SK-N-SH (cell line): Measurements from ENCODE around the gene CCHCR1. TPM values are rescaled to one million over a fixed set of nuclear protein-coding genes. Genes with fewer than 3 reads are reported as not detected.

Experiments used
- CTCF ChIA-PET: fragments of 300-600, 350-600 bp; formaldehyde crosslinking; extraction: SDS; loops from one replicate; lab custom pipeline; 2021; lab: Yijun Ruan, JAX
- POLR2A ChIA-PET: fragments of 350-600 bp; sonication (Branson Sonifier 250); formaldehyde crosslinking; extraction: SDS; loops from one replicate; lab custom pipeline; 2020; ENCODE audit warnings: antibody characterized with exemption, inconsistent platforms; lab: Yijun Ruan, JAX
- DNase-seq: peaks from one replicate; pipeline ENCODE4 v3.0.0; 2012
- H2AFZ ChIP-seq: fragments of 200-600 bp; sonication (generic); 2 replicates; pipeline ENCODE4 v1.8.1; 2016; ENCODE audit warnings: antibody characterized with exemption, mild to moderate bottlenecking, low read depth
- H3F3A ChIP-seq: fragments of 200-600 bp; sonication (generic); replicated peaks from 2 replicates; pipeline ENCODE3; 2016; ENCODE audit warnings: antibody characterized with exemption, mild to moderate bottlenecking; ENCODE audit not compliant: insufficient read depth
- H3K27ac ChIP-seq, 2 experiments: fragments of 200-500 bp in 1 of 2; fragments of 200-600 bp in 1 of 2; sonication (Bioruptor generic) in 1 of 2; sonication (generic), shearing (Covaris generic) in 1 of 2; 2 replicates each; pipeline versions ENCODE4 v1.5.1 to v1.6.1; 2014 to 2016; ENCODE audit warnings: low read depth in 2 of 2, inconsistent platforms in 1 of 2, low read length in 1 of 2, mild to moderate bottlenecking in 1 of 2, mixed read lengths in 1 of 2
- H3K27me3 ChIP-seq: fragments of 200-600 bp; sonication (generic), shearing (Covaris generic); 2 replicates; pipeline ENCODE4 v1.6.1; 2016; ENCODE audit warnings: mixed run types; ENCODE audit not compliant: insufficient read depth
- H3K36me3 ChIP-seq, 2 experiments: fragments of 200-500 bp in 1 of 2; fragments of 200-600 bp in 1 of 2; sonication (Bioruptor generic) in 1 of 2; sonication (generic) in 1 of 2; replicated peaks in 1 of 2; 2 replicates each; pipeline versions ENCODE3 to v1.5.1; 2014 to 2016; ENCODE audit warnings: low read length in 1 of 2, mild to moderate bottlenecking in 1 of 2; ENCODE audit not compliant: insufficient read depth in 2 of 2, control insufficient read depth in 1 of 2
- H3K4me1 ChIP-seq, 2 experiments: fragments of 200-500 bp in 1 of 2; fragments of 200-600 bp in 1 of 2; sonication (Bioruptor generic) in 1 of 2; sonication (generic), shearing (Covaris generic) in 1 of 2; 2 replicates each; pipeline versions ENCODE4 v1.5.1 to v1.6.1; 2014 to 2016; ENCODE audit warnings: low read depth in 1 of 2, low read length in 1 of 2, mixed run types in 1 of 2; ENCODE audit not compliant: insufficient read depth in 2 of 2, control insufficient read depth in 1 of 2
- H3K4me2 ChIP-seq: fragments of 200-600 bp; sonication (generic), shearing (Covaris generic); 2 replicates; pipeline ENCODE4 v1.6.1; 2017; ENCODE audit warnings: mixed run types
- H3K4me3 ChIP-seq, 2 experiments: fragments of 200-500 bp in 1 of 2; fragments of 200-600 bp in 1 of 2; sonication (Bioruptor generic) in 1 of 2; sonication (generic), shearing (Covaris generic) in 1 of 2; 2 replicates each; pipeline versions ENCODE4 v1.5.1 to v1.8.1; 2014 to 2016; ENCODE audit warnings: low read depth in 2 of 2, inconsistent platforms in 1 of 2, low read length in 1 of 2, mild to moderate bottlenecking in 1 of 2, mixed read lengths in 1 of 2, moderate library complexity in 1 of 2
- H3K79me2 ChIP-seq: fragments of 200-600 bp; sonication (generic); 2 replicates; pipeline ENCODE4 v1.8.1; 2017; ENCODE audit warnings: mild to moderate bottlenecking; ENCODE audit not compliant: insufficient read depth
- H3K9ac ChIP-seq: fragments of 200-600 bp; sonication (generic); 2 replicates; pipeline ENCODE4 v1.6.1; 2017; ENCODE audit warnings: mixed run types
- H3K9me2 ChIP-seq: fragments of 200-600 bp; sonication (generic); 2 replicates; pipeline ENCODE4 v1.6.1; 2017; ENCODE audit warnings: mixed run types
- H3K9me3 ChIP-seq: fragments of 200-600 bp; sonication (generic); 2 replicates; pipeline ENCODE4 v1.6.1; 2017; ENCODE audit warnings: mixed run types, mild to moderate bottlenecking, moderate library complexity
- H4K20me1 ChIP-seq: fragments of 200-600 bp; sonication (generic); 2 replicates; pipeline ENCODE4 v1.6.1; 2017; ENCODE audit warnings: mild to moderate bottlenecking, mixed run types; ENCODE audit not compliant: insufficient read depth
- CHD2 ChIP-seq: fragments of 150-350 bp; IDR thresholded peaks from 2 replicates; pipeline ENCODE4 v1.6.1; 2018; ENCODE audit warnings: low read length; ENCODE audit not compliant: partially characterized antibody
- CTCF ChIP-seq: fragments of 200-600 bp; sonication (generic); IDR thresholded peaks from 2 replicates; pipeline ENCODE4 v1.6.1; 2017; ENCODE audit warnings: antibody characterized with exemption, mild to moderate bottlenecking, moderate library complexity
- ELF1 ChIP-seq: IDR thresholded peaks from 2 replicates; pipeline ENCODE4 v1.4.0; 2012
- EP300 ChIP-seq, 2 experiments: IDR thresholded peaks; 2 replicates each; pipeline versions ENCODE4 v1.4.0 to v1.6.1; 2012; ENCODE audit warnings: borderline replicate concordance in 1 of 2, low read depth in 1 of 2, low read length in 1 of 2
- EZH2phosphoT487 ChIP-seq: fragments of 200-600 bp; sonication (generic); IDR thresholded peaks from 2 replicates; pipeline ENCODE4 v1.6.1; 2017; ENCODE audit warnings: low read depth, mixed run types, mild to moderate bottlenecking, antibody characterized with exemption, moderate library complexity, borderline replicate concordance
- FOSL2 ChIP-seq: IDR thresholded peaks from 2 replicates; pipeline ENCODE4 v1.4.0; 2012; ENCODE audit warnings: low read depth, mild to moderate bottlenecking, moderate library complexity, borderline replicate concordance
- JUND ChIP-seq: IDR thresholded peaks from 2 replicates; pipeline ENCODE4 v1.4.0; 2012
- MEF2A ChIP-seq: IDR thresholded peaks from 2 replicates; pipeline ENCODE4 v1.4.0; 2012; ENCODE audit warnings: low read depth, borderline replicate concordance
- MXI1 ChIP-seq: IDR thresholded peaks from 2 replicates; pipeline ENCODE4 v1.6.1; 2012; ENCODE audit warnings: mild to moderate bottlenecking, low read depth, low read length, improper control_type of control experiment
- RAD21 ChIP-seq: IDR thresholded peaks from 2 replicates; pipeline ENCODE4 v1.6.1; 2012; ENCODE audit warnings: mild to moderate bottlenecking, low read length
- RCOR1 ChIP-seq: fragments of 150-350 bp; IDR thresholded peaks from 2 replicates; pipeline ENCODE4 v1.6.1; 2017; ENCODE audit warnings: antibody characterized with exemption, low read length
- REST ChIP-seq: IDR thresholded peaks from 2 replicates; pipeline ENCODE4 v1.6.1; 2012; ENCODE audit warnings: mild to moderate bottlenecking, low read depth, low read length, moderate library complexity
- SMC3 ChIP-seq: IDR thresholded peaks from 2 replicates; pipeline ENCODE4 v1.6.1; 2012; ENCODE audit warnings: low read depth, low read length, improper control_type of control experiment
- TCF12 ChIP-seq: IDR thresholded peaks from 2 replicates; pipeline ENCODE4 v1.4.0; 2012
- TEAD4 ChIP-seq: IDR thresholded peaks from 2 replicates; pipeline ENCODE4 v1.4.0; 2012; ENCODE audit warnings: mild to moderate bottlenecking, borderline replicate concordance; ENCODE audit not compliant: insufficient read depth
- USF1 ChIP-seq: IDR thresholded peaks from 2 replicates; pipeline ENCODE4 v1.4.0; 2012; ENCODE audit warnings: low read depth, borderline replicate concordance
- YY1 ChIP-seq: IDR thresholded peaks from 2 replicates; pipeline ENCODE4 v1.4.0; 2012; ENCODE audit warnings: low read depth, mild to moderate bottlenecking
- WGBS: methylation state at CpG from one replicate; pipeline ENCODE4 v1.1.6; 2017; ENCODE audit warnings: low lambda C conversion rate; 5-methylcytosine and 5-hydroxymethylcytosine counted together
- polyA plus RNA-seq, 3 experiments: library from polyadenylated mRNA; depleted of rRNA; stranded (reverse); fragments of >200 nt; gene quantifications; 2 replicates each; pipeline ENCODE4 v1.2.3, GENCODE V29; 2012
- TF ChIP-seq, protein P1 (sequence below): fragments of 150-350 bp; IDR thresholded peaks from 2 replicates; pipeline ENCODE4 v1.6.1; 2017; ENCODE audit warnings: antibody characterized with exemption, low read length, low read depth, borderline replicate concordance

CCHCR1 gene
- polyA plus RNA-seq, 1 of the 3 experiments (the other 2 are of a cell fraction): 18.7 TPM

- no peaks in the 10 kb centered on the region for H3K9me3 ChIP-seq
- H3K9ac ChIP-seq: no peak overlapping the region
- H3F3A ChIP-seq: peaks cover 3% of the 10 kb centered on the region
- WGBS: 76% methylated on average over 7 of the region's 12 CpGs
- no peak overlapping the region for H2AFZ ChIP-seq
- CTCF ChIA-PET: interaction anchor here (2.4 kb wide), 1 partner anchor 16 kb away, joined by 7 read pairs; no protein-coding TSS in a partner anchor
- H3K27me3 ChIP-seq: no peaks in the 10 kb centered on the region
- peaks cover 2 to 8% of the 10 kb centered on the region in 2 experiments; a peak in 2 of 4 replicates for H3K4me1 ChIP-seq
- TF ChIP-seq EZH2phosphoT487 (no peak), TCF12 (no peak), TEAD4 (no peak), MEF2A (no peak), EP300 (IDR thresholded peaks at IDR 0.05; ENCODE audit: borderline replicate concordance in 1 of 2, low read depth in 1 of 2, low read length in 1 of 2) (no peak)
- TF ChIP-seq, protein P1, sequence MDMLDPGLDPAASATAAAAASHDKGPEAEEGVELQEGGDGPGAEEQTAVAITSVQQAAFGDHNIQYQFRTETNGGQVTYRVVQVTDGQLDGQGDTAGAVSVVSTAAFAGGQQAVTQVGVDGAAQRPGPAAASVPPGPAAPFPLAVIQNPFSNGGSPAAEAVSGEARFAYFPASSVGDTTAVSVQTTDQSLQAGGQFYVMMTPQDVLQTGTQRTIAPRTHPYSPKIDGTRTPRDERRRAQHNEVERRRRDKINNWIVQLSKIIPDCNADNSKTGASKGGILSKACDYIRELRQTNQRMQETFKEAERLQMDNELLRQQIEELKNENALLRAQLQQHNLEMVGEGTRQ: no peak
- H3K36me3 ChIP-seq: no peaks in the 10 kb centered on the region
- no peak for DNase-seq
- H3K9me2 ChIP-seq: no peaks in the 10 kb centered on the region
- peaks cover 18% of the 10 kb centered on the region for H3K79me2 ChIP-seq
- no peak overlapping the region for H3K4me3 ChIP-seq
- no peak overlapping the region for H3K27ac ChIP-seq
- 0 out of 2 replicates have a peak, but pooled peaks cover 3% of the 10 kb centered on the region for H4K20me1 ChIP-seq
- H3K4me2 ChIP-seq: no peak overlapping the region
- POLR2A ChIA-PET: no interaction called here
Measured at GRCh38 chr6:31121131-31121790, 36.3 kb downstream of the CCHCR1 start.

GRCh38 chr6:31120151-31120915, 37.3 kb downstream of the CCHCR1 start, which contains the start of gene CDSN:
TSS of gene CDSN (minus strand) at chr6:31120446. CDS start at chr6:31120419, 27 bp downstream.
- no peaks in the 10 kb centered on the region for H3K9me3 ChIP-seq
- H2AFZ ChIP-seq: no peak within 1 kb of the TSS
- H3K27ac ChIP-seq: no peak within 1 kb of the TSS
- CTCF ChIA-PET: interaction anchor here (1.5 to 2.4 kb wide), 2 partner anchors 9 to 17 kb away, joined by 5 to 7 read pairs; no protein-coding TSS in a partner anchor
- no peak within 1 kb of the TSS for H3K4me2 ChIP-seq
- no peak within 1 kb of the TSS for H3K4me3 ChIP-seq
- 60% methylated on average over 17 of the region's 26 CpGs for WGBS
- H3K27me3 ChIP-seq: no peaks in the 10 kb centered on the region
- 0 out of 2 replicates have a peak, but pooled peaks cover 3% of the 10 kb centered on the region for H4K20me1 ChIP-seq
- no peaks in the 10 kb centered on the region for H3K36me3 ChIP-seq
- no peak for DNase-seq
- peaks cover 3% of the 10 kb centered on the region for H3F3A ChIP-seq
- no peak within 1 kb of the TSS for H3K9ac ChIP-seq
- H3K9me2 ChIP-seq: no peaks in the 10 kb centered on the region
- POLR2A ChIA-PET: no interaction called here
- H3K79me2 ChIP-seq: peaks cover 27% of the 10 kb centered on the region
- H3K4me1 ChIP-seq: peaks cover 2 to 8% of the 10 kb centered on the region in 2 experiments; a peak in 2 of 4 replicates
- TF ChIP-seq CTCF (no peak), CHD2 (no peak), YY1 (no peak), ELF1 (no peak), RAD21 (no peak), FOSL2 (no peak), RCOR1 (no peak), USF1 (no peak), JUND (no peak), SMC3 (no peak), REST (no peak), MEF2A (no peak), MXI1 (no peak)
